Erythroblast (primary cell): ENCODE data around the gene KCTD11.

Source experiments
- GATA1 ChIP-seq: IDR thresholded peaks from 2 replicates; pipeline ENCODE4 v1.6.1; 2011; ENCODE audit warnings: low read depth, mild to moderate bottlenecking, control low read depth, low read length, moderate library complexity
- POLR2A ChIP-seq: IDR thresholded peaks from 2 replicates; pipeline ENCODE4 v1.6.1; 2011; ENCODE audit warnings: mild to moderate bottlenecking, low read length

DNA sequence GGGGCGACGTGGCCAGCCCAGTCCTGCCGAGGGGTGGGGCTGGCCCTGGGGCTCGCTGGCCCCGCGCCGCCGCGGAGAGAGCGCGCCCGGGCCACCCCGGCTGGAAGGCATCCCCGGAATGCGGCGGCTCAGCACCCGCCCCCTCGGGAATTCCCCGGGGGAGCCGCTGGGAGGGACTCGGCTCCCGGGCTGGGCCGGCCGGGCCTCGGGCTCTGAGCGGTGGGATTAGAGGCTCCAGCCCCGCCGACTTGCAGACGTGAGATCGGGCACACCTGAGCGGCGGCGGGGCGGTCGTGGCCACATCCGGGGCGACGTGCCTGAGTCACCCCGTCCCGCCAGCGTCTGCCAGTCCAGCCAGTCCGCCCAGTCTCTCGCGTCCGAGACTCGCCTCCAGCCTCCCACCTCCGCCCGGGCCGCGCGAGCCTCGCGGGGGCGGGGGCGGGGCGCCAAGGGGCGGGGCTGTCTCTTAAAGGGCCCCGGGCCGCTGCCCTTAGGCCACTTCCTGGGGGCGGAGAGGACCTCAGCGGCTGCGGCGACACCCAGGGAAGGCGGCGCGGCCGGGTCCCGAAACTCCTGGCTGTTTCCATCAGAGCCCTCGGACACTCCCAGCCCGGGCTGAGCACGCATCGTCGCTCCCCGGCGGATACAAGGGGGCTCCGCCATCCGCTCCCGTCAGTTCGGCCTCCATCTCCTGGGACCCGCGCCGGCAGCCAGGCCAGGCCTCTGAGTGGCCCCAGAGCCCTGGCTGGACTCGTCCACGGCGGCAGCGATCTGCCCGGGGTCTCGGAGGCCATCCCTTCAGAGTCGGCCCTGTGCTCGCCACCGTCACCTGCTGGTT lies at the start of gene KCTD11:
- TF ChIP-seq POLR2A = no peak
- TF ChIP-seq GATA1 = no peak
